HG02678 (cell line): Measurements from ENCODE around the gene PCDHAC1.
"Not testable (repeated sequence)": the region's sequence is repeated elsewhere in the genome, so short reads cannot be mapped to it uniquely, and the experiment has no call there.

Source experiments
- ATAC-seq: cut with Tn5 transposase; IDR thresholded peaks from one replicate; pipeline ENCODE4 v1.9.1; 2021; ENCODE audit warnings: mild to moderate bottlenecking, moderate library complexity; ENCODE audit not compliant: unreplicated experiment

PCDHAC1 gene

GRCh38 chr5:140925806-140926442 is at the start of gene PCDHAC1:
Gene PCDHAC1, plus strand, starts transcription at chr5:140926299. Its CDS starts 594 bp downstream, at chr5:140926893.
- ATAC-seq, result no peak

GRCh38 chr5:140876541-140877261 is 49.4 kb upstream of the PCDHAC1 start:
- not testable (repeated sequence) for ATAC-seq

- no peak for ATAC-seq
These were observed 48.9 kb upstream of the PCDHAC1 start for GRCh38 chr5:140877262-140877581.

- no peak for ATAC-seq
These were observed 44.1 kb upstream of the PCDHAC1 start, which contains the start of gene PCDHA13 for GRCh38 chr5:140881889-140882590. Gene PCDHA13, plus strand, starts transcription at chr5:140882124. Its CDS starts 145 bp downstream, at chr5:140882269.

- no peak for ATAC-seq
These were observed 43.6 kb upstream of the PCDHAC1 start for GRCh38 chr5:140882591-140882899.

- ATAC-seq, result no peak
These were observed 42.7 kb upstream of the PCDHAC1 start for GRCh38 chr5:140883373-140883772.

GRCh38 chr5:140883927-140884697 is 42.0 kb upstream of the PCDHAC1 start:
- ATAC-seq, result no peak

- no peak for ATAC-seq
These were observed 9.8 kb upstream of the PCDHAC1 start for GRCh38 chr5:140916325-140916724.

- no peak for ATAC-seq
These were observed 2.5 kb upstream of the PCDHAC1 start for GRCh38 chr5:140923601-140924000.

- ATAC-seq, result no peak
These were observed 536 bp downstream of the PCDHAC1 start for GRCh38 chr5:140926443-140927227.

- no peak for ATAC-seq
These were observed 1.1 kb downstream of the PCDHAC1 start for GRCh38 chr5:140927228-140927573.

- no peak for ATAC-seq
These were observed 9.0 kb downstream of the PCDHAC1 start for GRCh38 chr5:140934964-140935606.

- ATAC-seq, result no peak
These were observed 20.5 kb downstream of the PCDHAC1 start for GRCh38 chr5:140946578-140946977.

GRCh38 chr5:140951636-140952035 is 25.5 kb downstream of the PCDHAC1 start:
- ATAC-seq, result no peak

GRCh38 chr5:140953234-140953633 is 27.1 kb downstream of the PCDHAC1 start:
- no peak for ATAC-seq

- no peak for ATAC-seq
These were observed 36.1 kb downstream of the PCDHAC1 start for GRCh38 chr5:140962190-140962589.

- no peak for ATAC-seq
These were observed 38.3 kb downstream of the PCDHAC1 start for GRCh38 chr5:140964356-140964755.

- no peak for ATAC-seq
These were observed 39.8 kb downstream of the PCDHAC1 start for GRCh38 chr5:140965905-140966292.

GRCh38 chr5:140966293-140967225 is 40.5 kb downstream of the PCDHAC1 start, which contains the start of gene PCDHAC2:
Gene PCDHAC2, plus strand, starts transcription at chr5:140966476. Its CDS starts 291 bp downstream, at chr5:140966767.
- ATAC-seq, result no peak
